Measurements from ENCODE around the gene TRPC1. TPM values are rescaled to one million over a fixed set of nuclear protein-coding genes. Genes with fewer than 3 reads are reported as not detected.
"Not testable (repeated sequence)": the region's sequence is repeated elsewhere in the genome, so short reads cannot be mapped to it uniquely, and the experiment has no call there.

TRPC1 gene
- total RNA-seq, 1 donor from 2014 or later: 23.2 TPM

GRCh38 chr3:142732066-142732465 lies 8.2 kb downstream of the TRPC1 start:
- no peak for TF ChIP-seq CTCF (IDR thresholded peaks at IDR 0.05; ENCODE audit: partially characterized antibody, unreplicated experiment)
- Mint-ChIP-seq H3K4me3 (ENCODE audit: unreplicated experiment) (no peak overlapping the region), H3K27me3 (ENCODE audit: unreplicated experiment) (no peaks in the 10 kb centered on the region), H3K27ac (ENCODE audit: unreplicated experiment) (no peak overlapping the region), H3K4me1 (ENCODE audit: low read depth, unreplicated experiment) (peaks cover 11% of the 10 kb centered on the region), H3K36me3 (ENCODE audit: unreplicated experiment) (no peaks in the 10 kb centered on the region), H3K9me3 (ENCODE audit: unreplicated experiment) (no peaks in the 10 kb centered on the region)
- DNase-seq: no peak

GRCh38 chr3:142734834-142735233 lies 11.0 kb downstream of the TRPC1 start:
- TF ChIP-seq CTCF (IDR thresholded peaks at IDR 0.05; ENCODE audit: partially characterized antibody, unreplicated experiment): no peak
- no peaks in the 10 kb centered on the region for H3K9me3 Mint-ChIP-seq (ENCODE audit: unreplicated experiment)
- H3K27me3 Mint-ChIP-seq (ENCODE audit: unreplicated experiment): no peaks in the 10 kb centered on the region
- H3K36me3 Mint-ChIP-seq (ENCODE audit: unreplicated experiment): no peaks in the 10 kb centered on the region
- no peak overlapping the region for H3K4me3 Mint-ChIP-seq (ENCODE audit: unreplicated experiment)
- peaks cover 11% of the 10 kb centered on the region for H3K4me1 Mint-ChIP-seq (ENCODE audit: low read depth, unreplicated experiment)
- no peak for DNase-seq
- H3K27ac Mint-ChIP-seq (ENCODE audit: unreplicated experiment): no peak overlapping the region

GRCh38 chr3:142735462-142735861 lies 11.6 kb downstream of the TRPC1 start:
- H3K4me1 Mint-ChIP-seq (ENCODE audit: low read depth, unreplicated experiment): peaks cover 11% of the 10 kb centered on the region
- H3K9me3 Mint-ChIP-seq (ENCODE audit: unreplicated experiment): no peaks in the 10 kb centered on the region
- no peaks in the 10 kb centered on the region for H3K27me3 Mint-ChIP-seq (ENCODE audit: unreplicated experiment)
- no peak for DNase-seq
- H3K4me3 Mint-ChIP-seq (ENCODE audit: unreplicated experiment): no peak overlapping the region
- H3K36me3 Mint-ChIP-seq (ENCODE audit: unreplicated experiment): no peaks in the 10 kb centered on the region
- H3K27ac Mint-ChIP-seq (ENCODE audit: unreplicated experiment): peak overlapping the region; percentile 21
- no peak for TF ChIP-seq CTCF (IDR thresholded peaks at IDR 0.05; ENCODE audit: partially characterized antibody, unreplicated experiment)

DNA sequence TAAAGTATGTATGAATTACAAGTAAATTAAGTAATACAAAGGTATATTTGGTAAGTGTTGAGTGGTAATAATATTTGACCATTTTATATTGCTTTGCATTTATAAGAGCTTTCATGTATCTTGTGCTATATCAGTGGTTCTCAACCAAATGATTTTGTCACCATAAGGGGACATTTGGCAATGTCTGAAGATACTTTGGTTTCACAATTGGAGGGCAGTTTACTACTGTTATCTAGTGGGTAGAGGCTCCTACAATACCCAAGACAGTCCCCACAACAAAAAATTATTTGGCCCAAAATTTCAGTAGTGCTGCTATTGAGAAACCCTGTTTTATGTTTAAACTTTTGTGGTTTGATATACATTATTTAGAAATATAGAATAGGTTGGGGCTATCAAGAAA lies 14.6 kb downstream of the TRPC1 start:
- TF ChIP-seq CTCF (IDR thresholded peaks at IDR 0.05; ENCODE audit: partially characterized antibody, unreplicated experiment): no peak
- H3K36me3 Mint-ChIP-seq (ENCODE audit: unreplicated experiment): no peaks in the 10 kb centered on the region
- no peaks in the 10 kb centered on the region for H3K27me3 Mint-ChIP-seq (ENCODE audit: unreplicated experiment)
- no peak overlapping the region for H3K27ac Mint-ChIP-seq (ENCODE audit: unreplicated experiment)
- H3K4me3 Mint-ChIP-seq (ENCODE audit: unreplicated experiment): no peak overlapping the region
- no peak for DNase-seq
- H3K4me1 Mint-ChIP-seq (ENCODE audit: low read depth, unreplicated experiment): peaks cover 7% of the 10 kb centered on the region
- no peaks in the 10 kb centered on the region for H3K9me3 Mint-ChIP-seq (ENCODE audit: unreplicated experiment)

DNA sequence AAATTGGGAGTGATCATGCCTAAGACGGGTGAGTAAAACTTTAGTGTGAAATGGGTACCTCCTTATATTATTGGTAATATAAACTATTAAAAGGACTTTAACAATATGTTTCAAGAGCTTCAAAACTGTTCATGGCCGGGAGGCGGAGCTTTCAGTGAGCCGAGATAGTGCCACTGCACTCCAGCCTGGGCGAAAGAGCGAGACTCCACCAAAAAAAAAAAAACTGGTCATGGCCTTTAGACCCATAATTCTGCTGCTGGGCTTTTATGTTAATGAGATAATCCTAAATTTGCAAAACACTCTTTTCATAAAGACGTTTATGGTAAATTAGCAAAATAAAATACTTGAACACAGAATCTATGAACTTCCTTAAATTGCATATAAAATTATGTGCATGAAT lies 22.8 kb downstream of the TRPC1 start:
- Mint-ChIP-seq H3K27me3 (ENCODE audit: unreplicated experiment) (no peaks in the 10 kb centered on the region), H3K36me3 (ENCODE audit: unreplicated experiment) (peaks cover 12% of the 10 kb centered on the region), H3K9me3 (ENCODE audit: unreplicated experiment) (no peaks in the 10 kb centered on the region), H3K4me1 (ENCODE audit: low read depth, unreplicated experiment) (no peaks in the 10 kb centered on the region), H3K4me3 (ENCODE audit: unreplicated experiment) (no peak overlapping the region), H3K27ac (ENCODE audit: unreplicated experiment) (no peak overlapping the region)
- DNase-seq: no peak
- TF ChIP-seq CTCF (IDR thresholded peaks at IDR 0.05; ENCODE audit: partially characterized antibody, unreplicated experiment): no peak

DNA sequence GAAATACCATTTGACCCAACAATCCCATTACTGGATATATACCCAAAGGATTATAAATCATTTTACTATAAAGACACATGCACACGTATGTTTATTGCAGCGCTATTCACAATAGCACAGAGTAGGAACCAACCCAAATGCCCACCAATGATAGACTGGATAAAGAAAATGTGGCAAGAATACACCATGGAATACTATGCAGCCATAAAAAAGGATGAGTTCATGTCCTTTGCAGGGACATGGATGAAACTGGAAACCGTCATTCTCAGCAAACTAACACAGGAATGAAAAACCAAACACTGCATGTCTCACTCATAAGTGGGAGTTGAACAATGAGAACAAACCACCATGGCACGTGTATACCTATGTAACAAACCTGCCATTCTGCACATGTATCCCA lies 26.7 kb downstream of the TRPC1 start:
- not testable (repeated sequence) for H3K27ac Mint-ChIP-seq (ENCODE audit: unreplicated experiment); DNase-seq; H3K27me3 Mint-ChIP-seq (ENCODE audit: unreplicated experiment); H3K4me3 Mint-ChIP-seq (ENCODE audit: unreplicated experiment); H3K9me3 Mint-ChIP-seq (ENCODE audit: unreplicated experiment); H3K4me1 Mint-ChIP-seq (ENCODE audit: low read depth, unreplicated experiment)
- H3K36me3 Mint-ChIP-seq (ENCODE audit: unreplicated experiment): peaks cover 17% of the 10 kb centered on the region

GRCh38 chr3:142752605-142753004 lies 28.8 kb downstream of the TRPC1 start:
- H3K27ac Mint-ChIP-seq (ENCODE audit: unreplicated experiment); H3K9me3 Mint-ChIP-seq (ENCODE audit: unreplicated experiment); DNase-seq: not testable (repeated sequence)

More at GRCh38 chr3:142752605-142753004, 28.8 kb downstream of the TRPC1 start:
- H3K4me1 Mint-ChIP-seq (ENCODE audit: low read depth, unreplicated experiment); H3K27me3 Mint-ChIP-seq (ENCODE audit: unreplicated experiment); H3K4me3 Mint-ChIP-seq (ENCODE audit: unreplicated experiment): not testable (repeated sequence)
- peaks cover 17% of the 10 kb centered on the region for H3K36me3 Mint-ChIP-seq (ENCODE audit: unreplicated experiment)

Measured in glutamatergic neuron (in vitro differentiated cells).